ENCODE data around the gene ENGASE.

GRCh38 chr17:79034931-79035485 lies 39.6 kb upstream of the ENGASE start:
- TF ChIP-seq, protein P1, sequence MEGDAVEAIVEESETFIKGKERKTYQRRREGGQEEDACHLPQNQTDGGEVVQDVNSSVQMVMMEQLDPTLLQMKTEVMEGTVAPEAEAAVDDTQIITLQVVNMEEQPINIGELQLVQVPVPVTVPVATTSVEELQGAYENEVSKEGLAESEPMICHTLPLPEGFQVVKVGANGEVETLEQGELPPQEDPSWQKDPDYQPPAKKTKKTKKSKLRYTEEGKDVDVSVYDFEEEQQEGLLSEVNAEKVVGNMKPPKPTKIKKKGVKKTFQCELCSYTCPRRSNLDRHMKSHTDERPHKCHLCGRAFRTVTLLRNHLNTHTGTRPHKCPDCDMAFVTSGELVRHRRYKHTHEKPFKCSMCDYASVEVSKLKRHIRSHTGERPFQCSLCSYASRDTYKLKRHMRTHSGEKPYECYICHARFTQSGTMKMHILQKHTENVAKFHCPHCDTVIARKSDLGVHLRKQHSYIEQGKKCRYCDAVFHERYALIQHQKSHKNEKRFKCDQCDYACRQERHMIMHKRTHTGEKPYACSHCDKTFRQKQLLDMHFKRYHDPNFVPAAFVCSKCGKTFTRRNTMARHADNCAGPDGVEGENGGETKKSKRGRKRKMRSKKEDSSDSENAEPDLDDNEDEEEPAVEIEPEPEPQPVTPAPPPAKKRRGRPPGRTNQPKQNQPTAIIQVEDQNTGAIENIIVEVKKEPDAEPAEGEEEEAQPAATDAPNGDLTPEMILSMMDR (IDR thresholded peaks at IDR 0.05), result no peak
- TF ChIP-seq EZH2 (IDR thresholded peaks at IDR 0.05; ENCODE audit: borderline replicate concordance, insufficient read depth, low read depth, low read length, poor library complexity, severe bottlenecking), result no peak
